ENCODE data around the gene FAM168A.

DNA sequence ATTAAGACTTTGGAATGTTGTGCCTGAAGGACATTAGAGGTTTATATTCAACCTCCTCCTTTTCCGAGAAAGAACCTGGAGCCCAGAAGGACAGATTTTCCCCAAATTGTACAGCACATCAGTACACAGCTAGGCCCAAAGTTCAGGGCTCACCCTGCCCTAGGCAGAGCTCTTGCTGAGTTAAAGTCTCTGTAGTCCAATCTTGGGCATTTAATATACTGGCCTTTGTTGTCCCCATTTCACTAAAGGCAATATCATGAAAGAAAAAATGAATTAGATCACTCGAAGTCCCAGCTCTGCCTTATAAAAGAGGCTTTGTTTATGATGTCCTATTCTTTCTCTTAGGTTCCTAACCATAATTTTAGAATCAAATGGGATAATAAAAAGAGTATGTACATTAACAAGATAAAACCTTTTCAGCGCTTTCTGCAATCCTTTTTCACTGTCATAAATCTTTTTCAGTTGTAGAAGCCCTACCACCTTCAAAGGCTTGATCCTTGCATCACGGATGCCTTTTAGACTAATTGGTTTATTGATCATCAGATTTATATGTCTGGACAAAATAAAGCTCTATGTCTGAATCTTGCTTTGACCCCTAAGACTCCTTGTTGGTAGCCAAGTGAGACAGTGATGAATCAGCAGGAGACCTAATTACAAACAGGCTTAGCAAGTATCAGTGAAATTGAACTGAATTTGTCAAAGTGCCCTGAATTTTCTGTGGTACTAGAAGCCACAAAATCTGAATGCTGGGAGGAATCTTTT, 181.9 kb downstream of the FAM168A start:
- TF ChIP-seq, protein P1, sequence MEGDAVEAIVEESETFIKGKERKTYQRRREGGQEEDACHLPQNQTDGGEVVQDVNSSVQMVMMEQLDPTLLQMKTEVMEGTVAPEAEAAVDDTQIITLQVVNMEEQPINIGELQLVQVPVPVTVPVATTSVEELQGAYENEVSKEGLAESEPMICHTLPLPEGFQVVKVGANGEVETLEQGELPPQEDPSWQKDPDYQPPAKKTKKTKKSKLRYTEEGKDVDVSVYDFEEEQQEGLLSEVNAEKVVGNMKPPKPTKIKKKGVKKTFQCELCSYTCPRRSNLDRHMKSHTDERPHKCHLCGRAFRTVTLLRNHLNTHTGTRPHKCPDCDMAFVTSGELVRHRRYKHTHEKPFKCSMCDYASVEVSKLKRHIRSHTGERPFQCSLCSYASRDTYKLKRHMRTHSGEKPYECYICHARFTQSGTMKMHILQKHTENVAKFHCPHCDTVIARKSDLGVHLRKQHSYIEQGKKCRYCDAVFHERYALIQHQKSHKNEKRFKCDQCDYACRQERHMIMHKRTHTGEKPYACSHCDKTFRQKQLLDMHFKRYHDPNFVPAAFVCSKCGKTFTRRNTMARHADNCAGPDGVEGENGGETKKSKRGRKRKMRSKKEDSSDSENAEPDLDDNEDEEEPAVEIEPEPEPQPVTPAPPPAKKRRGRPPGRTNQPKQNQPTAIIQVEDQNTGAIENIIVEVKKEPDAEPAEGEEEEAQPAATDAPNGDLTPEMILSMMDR (IDR thresholded peaks at IDR 0.05) = no peak
- TF ChIP-seq POLR2A (IDR thresholded peaks at IDR 0.05) = no peak
